Ishikawa (cell line): Measurements from ENCODE around the gene AKR1B1.

Experiments
- CEBPB ChIP-seq: IDR thresholded peaks from 2 replicates; pipeline ENCODE4 v1.6.1; 2012
- FOXM1 ChIP-seq: IDR thresholded peaks from 2 replicates; pipeline ENCODE4 v1.6.1; 2012; ENCODE audit warnings: low read depth, borderline replicate concordance
- TAF1 ChIP-seq: IDR thresholded peaks from 2 replicates; pipeline ENCODE4 v1.6.1; 2012; ENCODE audit warnings: low read depth, mild to moderate bottlenecking
- TF ChIP-seq, protein P1 (sequence below): IDR thresholded peaks from 2 replicates; pipeline ENCODE4 v1.6.1; 2012; ENCODE audit warnings: low read depth, mild to moderate bottlenecking

DNA sequence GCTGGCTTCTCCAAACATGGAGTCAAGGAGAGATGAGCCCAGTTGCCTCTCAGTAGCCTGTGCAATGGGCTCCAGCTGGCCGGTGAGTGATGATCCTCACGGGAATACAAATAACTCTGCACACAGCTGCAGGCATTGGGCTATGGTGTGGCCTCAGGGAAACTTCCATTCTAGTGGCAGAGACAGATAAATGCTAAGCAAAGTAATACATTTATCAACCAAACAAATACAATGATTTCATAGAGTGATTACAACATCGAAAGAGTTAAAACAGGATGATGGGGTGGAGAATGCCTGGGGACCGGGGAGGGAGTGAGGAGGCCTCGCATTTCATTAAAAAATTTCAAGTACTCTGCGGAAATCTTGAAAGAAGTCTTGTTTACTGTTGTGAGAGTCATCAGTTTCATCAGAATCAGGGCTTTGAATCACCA lies 15.0 kb upstream of the AKR1B1 start:
- TF ChIP-seq TAF1 (no peak), CEBPB (no peak), FOXM1 (no peak)
- TF ChIP-seq, protein P1, sequence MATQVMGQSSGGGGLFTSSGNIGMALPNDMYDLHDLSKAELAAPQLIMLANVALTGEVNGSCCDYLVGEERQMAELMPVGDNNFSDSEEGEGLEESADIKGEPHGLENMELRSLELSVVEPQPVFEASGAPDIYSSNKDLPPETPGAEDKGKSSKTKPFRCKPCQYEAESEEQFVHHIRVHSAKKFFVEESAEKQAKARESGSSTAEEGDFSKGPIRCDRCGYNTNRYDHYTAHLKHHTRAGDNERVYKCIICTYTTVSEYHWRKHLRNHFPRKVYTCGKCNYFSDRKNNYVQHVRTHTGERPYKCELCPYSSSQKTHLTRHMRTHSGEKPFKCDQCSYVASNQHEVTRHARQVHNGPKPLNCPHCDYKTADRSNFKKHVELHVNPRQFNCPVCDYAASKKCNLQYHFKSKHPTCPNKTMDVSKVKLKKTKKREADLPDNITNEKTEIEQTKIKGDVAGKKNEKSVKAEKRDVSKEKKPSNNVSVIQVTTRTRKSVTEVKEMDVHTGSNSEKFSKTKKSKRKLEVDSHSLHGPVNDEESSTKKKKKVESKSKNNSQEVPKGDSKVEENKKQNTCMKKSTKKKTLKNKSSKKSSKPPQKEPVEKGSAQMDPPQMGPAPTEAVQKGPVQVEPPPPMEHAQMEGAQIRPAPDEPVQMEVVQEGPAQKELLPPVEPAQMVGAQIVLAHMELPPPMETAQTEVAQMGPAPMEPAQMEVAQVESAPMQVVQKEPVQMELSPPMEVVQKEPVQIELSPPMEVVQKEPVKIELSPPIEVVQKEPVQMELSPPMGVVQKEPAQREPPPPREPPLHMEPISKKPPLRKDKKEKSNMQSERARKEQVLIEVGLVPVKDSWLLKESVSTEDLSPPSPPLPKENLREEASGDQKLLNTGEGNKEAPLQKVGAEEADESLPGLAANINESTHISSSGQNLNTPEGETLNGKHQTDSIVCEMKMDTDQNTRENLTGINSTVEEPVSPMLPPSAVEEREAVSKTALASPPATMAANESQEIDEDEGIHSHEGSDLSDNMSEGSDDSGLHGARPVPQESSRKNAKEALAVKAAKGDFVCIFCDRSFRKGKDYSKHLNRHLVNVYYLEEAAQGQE: no peak
